ENCODE results near the gene KLK13. TPM values are rescaled to one million over a fixed set of nuclear protein-coding genes. Genes with fewer than 3 reads are reported as not detected.

Gene KLK13
- total RNA-seq, 2 donors from 2014 or later, result not detected

GRCh38 chr19:51086153-51086850 lies 21.4 kb upstream of the KLK13 start:
- H3K4me3 Mint-ChIP-seq, result no peak overlapping the region
- peaks cover 19% of the 10 kb centered on the region for H3K27me3 Mint-ChIP-seq (ENCODE audit: low read depth)
- no peak overlapping the region for H3K27ac Mint-ChIP-seq

GRCh38 chr19:51084505-51084904 lies 19.6 kb upstream of the KLK13 start:
- Mint-ChIP-seq H3K4me1 (ENCODE audit: low read depth) (peaks cover 4% of the 10 kb centered on the region), H3K4me3 (no peak overlapping the region), H3K36me3 (ENCODE audit: insufficient read depth in 2 of 2) (no peaks in the 10 kb centered on the region), H3K9me3 (no peaks in the 10 kb centered on the region), H3K27me3 (ENCODE audit: low read depth) (peaks cover 19% of the 10 kb centered on the region), H3K27ac (no peak overlapping the region)
- ATAC-seq (replicated peaks in 1 of 2) (no peak), DNase-seq (no peak)

More at GRCh38 chr19:51086153-51086850, 21.4 kb upstream of the KLK13 start:
- ATAC-seq (replicated peaks in 1 of 2) (no peak), DNase-seq (no peak)
- no peaks in the 10 kb centered on the region for H3K9me3 Mint-ChIP-seq
- peaks cover 4% of the 10 kb centered on the region for H3K4me1 Mint-ChIP-seq (ENCODE audit: low read depth)
- no peaks in the 10 kb centered on the region for H3K36me3 Mint-ChIP-seq (ENCODE audit: insufficient read depth in 2 of 2)

GRCh38 chr19:51083783-51084182 lies 18.9 kb upstream of the KLK13 start:
- H3K36me3 Mint-ChIP-seq (ENCODE audit: insufficient read depth in 2 of 2), result no peaks in the 10 kb centered on the region
- ATAC-seq (replicated peaks in 1 of 2) (no peak), DNase-seq (no peak)
- H3K27me3 Mint-ChIP-seq (ENCODE audit: low read depth), result peaks cover 19% of the 10 kb centered on the region
- H3K9me3 Mint-ChIP-seq, result no peaks in the 10 kb centered on the region
- H3K4me3 Mint-ChIP-seq, result no peak overlapping the region
- no peak overlapping the region for H3K27ac Mint-ChIP-seq
- H3K4me1 Mint-ChIP-seq (ENCODE audit: low read depth), result peaks cover 4% of the 10 kb centered on the region

GRCh38 chr19:51083181-51083580 lies 18.3 kb upstream of the KLK13 start:
- Mint-ChIP-seq H3K4me3 (no peak overlapping the region), H3K36me3 (ENCODE audit: insufficient read depth in 2 of 2) (no peaks in the 10 kb centered on the region), H3K9me3 (no peaks in the 10 kb centered on the region), H3K27ac (no peak overlapping the region), H3K4me1 (ENCODE audit: low read depth) (peaks cover 4% of the 10 kb centered on the region), H3K27me3 (ENCODE audit: low read depth) (peaks cover 19% of the 10 kb centered on the region)
- ATAC-seq (replicated peaks in 1 of 2) (no peak), DNase-seq (no peak)

GRCh38 chr19:51082611-51083010 lies 17.7 kb upstream of the KLK13 start, which contains the start of gene KLK14:
Gene KLK14, minus strand, starts transcription at chr19:51082887. Its CDS starts 273 bp downstream, at chr19:51082614.
- peaks cover 4% of the 10 kb centered on the region for H3K4me1 Mint-ChIP-seq (ENCODE audit: low read depth)
- no peak within 1 kb of the TSS for H3K27ac Mint-ChIP-seq
- peaks cover 19% of the 10 kb centered on the region for H3K27me3 Mint-ChIP-seq (ENCODE audit: low read depth)
- no peak within 1 kb of the TSS for H3K4me3 Mint-ChIP-seq
- DNase-seq (no peak), ATAC-seq (replicated peaks in 1 of 2) (no peak)
- no peaks in the 10 kb centered on the region for H3K9me3 Mint-ChIP-seq
- H3K36me3 Mint-ChIP-seq (ENCODE audit: insufficient read depth in 2 of 2), result no peaks in the 10 kb centered on the region

- Mint-ChIP-seq H3K27me3 (ENCODE audit: low read depth) (peaks cover 19% of the 10 kb centered on the region), H3K27ac (no peak overlapping the region), H3K4me3 (no peak overlapping the region), H3K36me3 (ENCODE audit: insufficient read depth in 2 of 2) (no peaks in the 10 kb centered on the region), H3K9me3 (no peaks in the 10 kb centered on the region), H3K4me1 (ENCODE audit: low read depth) (peaks cover 4% of the 10 kb centered on the region)
- no peak for ATAC-seq (replicated peaks in 1 of 2)
- no peak for DNase-seq
Measured at GRCh38 chr19:51081476-51081875, 16.6 kb upstream of the KLK13 start.

GRCh38 chr19:51079481-51080110 lies 14.7 kb upstream of the KLK13 start:
- Mint-ChIP-seq H3K36me3 (ENCODE audit: insufficient read depth in 2 of 2) (no peaks in the 10 kb centered on the region), H3K4me1 (ENCODE audit: low read depth) (peaks cover 4% of the 10 kb centered on the region), H3K9me3 (no peaks in the 10 kb centered on the region), H3K27me3 (ENCODE audit: low read depth) (peaks cover 22% of the 10 kb centered on the region), H3K4me3 (no peak overlapping the region), H3K27ac (no peak overlapping the region)
- DNase-seq (no peak), ATAC-seq (replicated peaks in 1 of 2) (no peak)

GRCh38 chr19:51078731-51079130 lies 13.8 kb upstream of the KLK13 start:
- Mint-ChIP-seq H3K36me3 (ENCODE audit: insufficient read depth in 2 of 2) (peaks cover 0 to 3% of the 10 kb centered on the region in 2 donors), H3K27ac (no peak overlapping the region)

GRCh38 chr19:51078104-51078503 lies 13.2 kb upstream of the KLK13 start:
- Mint-ChIP-seq H3K36me3 (ENCODE audit: insufficient read depth in 2 of 2) (peaks cover 0 to 8% of the 10 kb centered on the region in 2 donors), H3K4me3 (no peak overlapping the region), H3K9me3 (peaks cover 0 to 1% of the 10 kb centered on the region in 2 donors), H3K4me1 (ENCODE audit: low read depth) (no peaks in the 10 kb centered on the region), H3K27ac (no peak overlapping the region), H3K27me3 (ENCODE audit: low read depth) (peaks cover 28% of the 10 kb centered on the region)
- ATAC-seq (replicated peaks in 1 of 2) (no peak), DNase-seq (no peak)

More at GRCh38 chr19:51078731-51079130, 13.8 kb upstream of the KLK13 start:
- peaks cover 0 to 1% of the 10 kb centered on the region in 2 donors for H3K9me3 Mint-ChIP-seq
- H3K4me1 Mint-ChIP-seq (ENCODE audit: low read depth), result peaks cover 4% of the 10 kb centered on the region
- peaks cover 28% of the 10 kb centered on the region for H3K27me3 Mint-ChIP-seq (ENCODE audit: low read depth)
- DNase-seq (no peak), ATAC-seq (replicated peaks in 1 of 2) (no peak)
- H3K4me3 Mint-ChIP-seq, result no peak overlapping the region

- Mint-ChIP-seq H3K27me3 (ENCODE audit: low read depth) (peaks cover 19% of the 10 kb centered on the region), H3K36me3 (ENCODE audit: insufficient read depth in 2 of 2) (peaks cover 0 to 8% of the 10 kb centered on the region in 2 donors), H3K4me3 (no peak overlapping the region), H3K9me3 (peaks cover 0 to 1% of the 10 kb centered on the region in 2 donors), H3K4me1 (ENCODE audit: low read depth) (no peaks in the 10 kb centered on the region), H3K27ac (no peak overlapping the region)
- DNase-seq (no peak), ATAC-seq (replicated peaks in 1 of 2) (no peak)
Measured at GRCh38 chr19:51076631-51077213, 11.8 kb upstream of the KLK13 start.

GRCh38 chr19:51075998-51076397 lies 11.1 kb upstream of the KLK13 start:
- H3K27ac Mint-ChIP-seq, result no peak overlapping the region
- H3K9me3 Mint-ChIP-seq, result peaks cover 0 to 1% of the 10 kb centered on the region in 2 donors
- H3K4me3 Mint-ChIP-seq, result no peak overlapping the region
- H3K27me3 Mint-ChIP-seq (ENCODE audit: low read depth), result peaks cover 19% of the 10 kb centered on the region
- DNase-seq, result no peak
- H3K4me1 Mint-ChIP-seq (ENCODE audit: low read depth), result no peaks in the 10 kb centered on the region
- no peak for ATAC-seq (replicated peaks in 1 of 2)
- peaks cover 0 to 8% of the 10 kb centered on the region in 2 donors for H3K36me3 Mint-ChIP-seq (ENCODE audit: insufficient read depth in 2 of 2)

- H3K36me3 Mint-ChIP-seq (ENCODE audit: insufficient read depth in 2 of 2), result peaks cover 0 to 8% of the 10 kb centered on the region in 2 donors
- peaks cover 3 to 4% of the 10 kb centered on the region in 2 donors for H3K9me3 Mint-ChIP-seq
- H3K27ac Mint-ChIP-seq, result no peak overlapping the region
- no peak overlapping the region for H3K4me3 Mint-ChIP-seq
- DNase-seq, result no peak
- no peak for ATAC-seq (replicated peaks in 1 of 2)
- H3K4me1 Mint-ChIP-seq (ENCODE audit: low read depth), result no peaks in the 10 kb centered on the region
- peaks cover 37% of the 10 kb centered on the region for H3K27me3 Mint-ChIP-seq (ENCODE audit: low read depth)
Measured at GRCh38 chr19:51071095-51071405, 6.2 kb upstream of the KLK13 start.

- Mint-ChIP-seq H3K27ac (no peak overlapping the region), H3K4me3 (no peak overlapping the region), H3K36me3 (ENCODE audit: insufficient read depth in 2 of 2) (peaks cover 0 to 8% of the 10 kb centered on the region in 2 donors), H3K4me1 (ENCODE audit: low read depth) (no peaks in the 10 kb centered on the region), H3K27me3 (ENCODE audit: low read depth) (peaks cover 43% of the 10 kb centered on the region), H3K9me3 (peaks cover 3 to 4% of the 10 kb centered on the region in 2 donors)
- ATAC-seq (replicated peaks in 1 of 2) (no peak), DNase-seq (no peak)
Measured at GRCh38 chr19:51070334-51071094, 5.6 kb upstream of the KLK13 start.

Measured in activated T-cell treated with anti-CD3 and anti-CD28 coated beads, Interleukin-2, amount 50 U/mL, for 72 hours (primary cell).